Measurements from ENCODE around the gene PIP4P1. TPM values are rescaled to one million over a fixed set of nuclear protein-coding genes. Genes with fewer than 3 reads are reported as not detected.

Gene PIP4P1
- total RNA-seq, 3 donors from 2014 or later (not counting 1 experiment from before 2014, with no cell fraction given) = 61.5 to 68.2 (median 63.3) TPM

DNA sequence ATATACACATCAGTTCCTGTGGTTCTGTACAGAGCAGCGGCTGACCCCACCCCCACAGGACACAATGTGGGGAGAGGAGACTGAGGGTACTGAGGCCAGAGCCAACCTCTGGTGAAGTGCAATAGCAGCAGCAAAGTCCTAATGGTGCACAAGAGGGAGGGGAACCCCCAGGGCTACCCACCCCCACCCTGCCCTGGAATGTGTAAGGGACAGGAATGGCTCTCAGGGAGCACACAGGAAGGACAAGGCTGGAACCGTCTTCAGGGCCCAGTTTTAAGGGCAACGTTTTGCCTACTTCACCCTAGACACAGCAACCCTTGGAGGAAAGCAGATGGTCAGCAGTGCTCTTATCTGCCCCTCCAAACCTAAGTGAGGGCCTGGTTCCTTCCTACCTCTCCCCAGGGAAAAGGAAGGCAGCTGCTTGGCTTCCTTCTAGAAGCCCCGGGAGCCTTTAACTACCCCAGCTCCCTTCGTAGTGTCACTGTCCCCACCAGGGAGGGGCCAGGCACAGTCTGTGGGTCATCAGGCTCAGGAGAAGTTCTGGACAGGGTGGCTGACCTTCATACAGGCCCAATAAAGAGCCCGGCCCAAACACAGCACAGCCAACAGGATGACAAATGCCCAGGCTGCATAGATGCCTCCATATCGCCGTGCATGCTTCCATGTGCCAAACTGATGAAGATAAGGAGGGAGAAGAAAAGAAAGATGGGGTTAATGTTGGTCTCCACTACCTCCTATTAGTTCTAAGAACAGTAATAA is 3.0 kb downstream of the PIP4P1 start:
- no peaks in the 10 kb centered on the region for H3K27me3 Mint-ChIP-seq (ENCODE audit: low read depth in 2 of 2)
- peaks cover 36% of the 10 kb centered on the region for H3K36me3 ChIP-seq (ENCODE audit: control insufficient read depth, insufficient read depth, low read length)
- H3K9me3 Mint-ChIP-seq = no peaks in the 10 kb centered on the region
- DNase-seq = no peak
- WGBS (ENCODE audit: insufficient coverage) = 79% methylated on average over 7 of the region's 8 CpGs
- H3K4me3 Mint-ChIP-seq = no peak overlapping the region
- TF ChIP-seq, protein P1, sequence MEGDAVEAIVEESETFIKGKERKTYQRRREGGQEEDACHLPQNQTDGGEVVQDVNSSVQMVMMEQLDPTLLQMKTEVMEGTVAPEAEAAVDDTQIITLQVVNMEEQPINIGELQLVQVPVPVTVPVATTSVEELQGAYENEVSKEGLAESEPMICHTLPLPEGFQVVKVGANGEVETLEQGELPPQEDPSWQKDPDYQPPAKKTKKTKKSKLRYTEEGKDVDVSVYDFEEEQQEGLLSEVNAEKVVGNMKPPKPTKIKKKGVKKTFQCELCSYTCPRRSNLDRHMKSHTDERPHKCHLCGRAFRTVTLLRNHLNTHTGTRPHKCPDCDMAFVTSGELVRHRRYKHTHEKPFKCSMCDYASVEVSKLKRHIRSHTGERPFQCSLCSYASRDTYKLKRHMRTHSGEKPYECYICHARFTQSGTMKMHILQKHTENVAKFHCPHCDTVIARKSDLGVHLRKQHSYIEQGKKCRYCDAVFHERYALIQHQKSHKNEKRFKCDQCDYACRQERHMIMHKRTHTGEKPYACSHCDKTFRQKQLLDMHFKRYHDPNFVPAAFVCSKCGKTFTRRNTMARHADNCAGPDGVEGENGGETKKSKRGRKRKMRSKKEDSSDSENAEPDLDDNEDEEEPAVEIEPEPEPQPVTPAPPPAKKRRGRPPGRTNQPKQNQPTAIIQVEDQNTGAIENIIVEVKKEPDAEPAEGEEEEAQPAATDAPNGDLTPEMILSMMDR (IDR thresholded peaks at IDR 0.05) = no peak
- H3K9me3 ChIP-seq (ENCODE audit: control insufficient read depth, insufficient read depth, low read length) = no peaks in the 10 kb centered on the region
- H3K4me3 ChIP-seq (ENCODE audit: low read length) = no peak overlapping the region
- intact Hi-C loops (cut with micrococcal nuclease) = no loop called here
- no peaks in the 10 kb centered on the region for H3K27me3 ChIP-seq (ENCODE audit: control insufficient read depth, insufficient read depth, low read length)
- H3K36me3 Mint-ChIP-seq = peaks cover 7% of the 10 kb centered on the region
- H3K27ac ChIP-seq (ENCODE audit: low read length) = no peak overlapping the region
- peaks cover 26 to 33% of the 10 kb centered on the region in 2 donors for H3K4me1 Mint-ChIP-seq
- peak overlapping the region in 1 of 2 donors; percentile 94 for H3K27ac Mint-ChIP-seq
- no peak for ATAC-seq
- H3K4me1 ChIP-seq (ENCODE audit: control insufficient read depth, insufficient read depth, low read length) = peaks cover 46% of the 10 kb centered on the region

DNA sequence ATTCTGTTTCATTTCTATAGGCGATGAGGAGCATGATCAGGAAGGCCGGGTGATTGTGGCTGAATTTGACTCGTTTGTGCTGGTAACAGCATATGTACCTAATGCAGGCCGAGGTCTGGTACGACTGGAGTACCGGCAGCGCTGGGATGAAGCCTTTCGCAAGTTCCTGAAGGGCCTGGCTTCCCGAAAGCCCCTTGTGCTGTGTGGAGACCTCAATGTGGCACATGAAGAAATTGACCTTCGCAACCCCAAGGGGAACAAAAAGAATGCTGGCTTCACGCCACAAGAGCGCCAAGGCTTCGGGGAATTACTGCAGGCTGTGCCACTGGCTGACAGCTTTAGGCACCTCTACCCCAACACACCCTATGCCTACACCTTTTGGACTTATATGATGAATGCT is 4.3 kb downstream of the PIP4P1 start:
- TF ChIP-seq, protein P1 (IDR thresholded peaks at IDR 0.05) = no peak
- WGBS (ENCODE audit: insufficient coverage) = 92% methylated on average over 13 of the region's 13 CpGs
- H3K4me3 ChIP-seq (ENCODE audit: low read length) = no peak overlapping the region
- H3K27ac ChIP-seq (ENCODE audit: low read length) = no peak overlapping the region
- peaks cover 40% of the 10 kb centered on the region for H3K36me3 ChIP-seq (ENCODE audit: control insufficient read depth, insufficient read depth, low read length)
- H3K9me3 Mint-ChIP-seq = no peaks in the 10 kb centered on the region
- no peaks in the 10 kb centered on the region for H3K9me3 ChIP-seq (ENCODE audit: control insufficient read depth, insufficient read depth, low read length)
- intact Hi-C loops (cut with micrococcal nuclease) = no loop called here
- H3K27me3 Mint-ChIP-seq (ENCODE audit: low read depth in 2 of 2) = no peaks in the 10 kb centered on the region
- peaks cover 21 to 40% of the 10 kb centered on the region in 2 donors for H3K4me1 Mint-ChIP-seq
- peaks cover 43% of the 10 kb centered on the region for H3K4me1 ChIP-seq (ENCODE audit: control insufficient read depth, insufficient read depth, low read length)
- H3K4me3 Mint-ChIP-seq = no peak overlapping the region
- ATAC-seq = no peak
- H3K27ac Mint-ChIP-seq = no peak overlapping the region
- no peaks in the 10 kb centered on the region for H3K27me3 ChIP-seq (ENCODE audit: control insufficient read depth, insufficient read depth, low read length)
- peaks cover 7% of the 10 kb centered on the region for H3K36me3 Mint-ChIP-seq
- DNase-seq = no peak

DNA sequence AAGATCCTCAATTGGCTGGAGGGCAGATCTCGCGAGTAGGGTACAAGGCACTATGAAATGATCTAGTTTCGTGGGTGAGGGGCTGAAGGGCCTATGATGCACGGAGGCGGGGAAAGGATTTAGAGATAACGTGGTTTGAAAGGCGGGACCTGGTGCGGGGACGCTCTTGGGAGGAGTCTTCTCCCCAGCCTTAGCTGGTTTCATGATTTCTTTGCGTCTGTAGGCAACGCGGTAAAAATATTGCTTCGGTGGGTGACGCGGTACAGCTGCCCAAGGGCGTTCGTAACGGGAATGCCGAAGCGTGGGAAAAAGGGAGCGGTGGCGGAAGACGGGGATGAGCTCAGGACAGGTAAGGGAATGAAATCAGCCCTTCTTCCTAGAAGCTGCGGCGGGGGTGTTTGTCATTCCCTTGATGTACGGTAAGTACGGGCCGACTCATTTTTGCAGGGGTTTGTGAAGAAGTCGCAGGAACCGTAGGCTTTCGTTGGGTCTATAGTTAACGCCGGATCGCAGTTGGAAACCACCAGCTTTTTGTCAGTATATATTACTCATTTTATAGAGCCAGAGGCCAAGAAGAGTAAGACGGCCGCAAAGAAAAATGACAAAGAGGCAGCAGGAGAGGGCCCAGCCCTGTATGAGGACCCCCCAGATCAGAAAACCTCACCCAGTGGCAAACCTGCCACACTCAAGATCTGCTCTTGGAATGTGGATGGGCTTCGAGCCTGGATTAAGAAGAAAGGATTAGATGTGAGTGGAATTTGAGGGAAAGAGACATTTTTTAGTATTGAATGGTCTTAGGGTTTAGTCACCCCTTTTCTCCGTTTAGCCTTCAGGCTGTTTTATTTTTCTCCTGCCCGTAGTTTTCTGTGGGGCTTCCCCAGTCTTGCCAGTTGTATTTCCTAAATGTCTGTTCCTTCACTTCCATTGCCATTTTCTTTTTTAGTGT is 5.6 kb downstream of the PIP4P1 start:
- Histone ChIP-seq H3K4me1 (ENCODE audit: control insufficient read depth, insufficient read depth, low read length) (peaks cover 36% of the 10 kb centered on the region), H3K4me3 (ENCODE audit: low read length) (peak overlapping the region; percentile 79), H3K27me3 (ENCODE audit: control insufficient read depth, insufficient read depth, low read length) (no peaks in the 10 kb centered on the region), H3K9me3 (ENCODE audit: control insufficient read depth, insufficient read depth, low read length) (no peaks in the 10 kb centered on the region), H3K27ac (ENCODE audit: low read length) (peak overlapping the region; percentile 89), H3K36me3 (ENCODE audit: control insufficient read depth, insufficient read depth, low read length) (peaks cover 48% of the 10 kb centered on the region)
- DNase-seq = peak in 1 of 2 donors; percentile 90
- WGBS (ENCODE audit: insufficient coverage) = under 1% methylated on average over 38 of the region's 39 CpGs
- Mint-ChIP-seq H3K4me1 (peaks cover 11 to 32% of the 10 kb centered on the region in 2 donors), H3K4me3 (no peak overlapping the region), H3K27me3 (ENCODE audit: low read depth in 2 of 2) (no peaks in the 10 kb centered on the region), H3K36me3 (peaks cover 7% of the 10 kb centered on the region), H3K9me3 (no peaks in the 10 kb centered on the region), H3K27ac (no peak overlapping the region)
- TF ChIP-seq, protein P1 (IDR thresholded peaks at IDR 0.05) = no peak
- intact Hi-C loops (cut with micrococcal nuclease) = loop anchor here (1.0 to 2.0 kb wide), 5 partner anchors 13 to 227 kb away; partner anchors contain the start of genes PARP2, PNP and TEP1
- ATAC-seq = peak; percentile 60 to 84 (median 62)

All from natural killer cell (primary cell).